NCI-H2227 (cell line): Measurements from ENCODE around the gene PSMD9.

ENCODE experiments used
- DNase-seq: peaks from one replicate; lab custom pipeline; 2025; ENCODE audit not compliant: unreplicated experiment; lab: John Stamatoyannopoulos, UW

PSMD9 gene

DNA sequence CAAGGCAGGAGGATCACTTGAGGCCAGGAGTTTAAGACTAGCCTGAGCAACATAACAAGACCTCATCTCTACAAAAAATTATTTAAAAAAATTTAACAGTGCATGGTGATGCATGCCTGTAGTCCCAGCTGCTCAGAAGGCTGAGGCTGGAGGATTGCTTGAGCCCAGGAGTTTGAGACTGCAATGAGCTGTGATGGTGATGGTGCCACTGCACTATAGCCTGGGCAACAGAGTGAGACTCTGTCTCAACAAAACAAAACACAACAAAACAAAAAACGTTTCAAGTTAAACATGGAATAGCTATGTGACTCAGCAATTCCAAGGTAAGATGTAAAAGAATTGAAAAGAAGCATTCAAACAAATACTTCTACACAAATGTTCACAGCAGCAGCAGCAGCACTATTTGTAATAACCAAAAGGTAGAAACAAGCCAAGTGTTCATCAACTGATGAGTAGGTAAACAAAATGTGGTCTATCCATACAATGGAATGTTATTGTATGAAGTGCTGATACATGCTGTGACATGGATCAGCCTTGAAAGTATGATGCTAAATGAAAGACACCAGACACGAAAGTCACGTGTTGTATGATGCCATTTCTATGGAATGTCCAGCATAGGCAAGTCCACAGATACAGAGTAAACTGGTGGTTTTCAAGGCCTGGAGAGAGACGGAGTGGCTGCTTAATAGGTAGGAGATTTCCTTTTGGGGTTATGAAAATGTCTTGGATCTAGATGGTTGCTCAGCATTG lies 61.2 kb downstream of the PSMD9 start:
- DNase-seq, result no peak

DNA sequence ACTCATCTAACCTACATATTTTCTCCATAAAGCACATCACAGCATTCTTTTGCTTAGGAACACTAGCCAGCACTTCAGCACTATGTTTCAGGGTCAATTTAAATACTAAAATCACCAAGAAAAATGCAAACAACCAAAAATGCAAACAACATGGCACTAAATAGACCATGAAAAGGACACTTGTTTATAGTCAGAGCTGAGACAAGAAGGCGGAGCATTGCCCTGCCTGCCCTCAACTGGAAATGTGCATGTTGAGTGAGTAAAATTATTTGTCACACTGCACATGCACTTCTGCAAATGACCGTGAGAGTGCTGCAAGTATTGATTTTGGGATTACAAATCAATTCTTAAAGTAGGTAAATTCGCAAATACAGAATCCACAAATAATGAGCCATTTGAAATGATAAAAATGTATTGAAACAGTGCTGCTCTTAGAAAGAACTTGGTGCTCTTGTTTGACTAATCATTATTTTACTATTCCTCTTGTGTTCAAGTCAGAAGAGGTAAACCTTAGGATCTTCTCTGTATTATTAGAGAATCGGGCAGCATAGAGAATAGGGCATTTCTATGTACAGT lies 64.6 kb downstream of the PSMD9 start:
- no peak for DNase-seq

DNA sequence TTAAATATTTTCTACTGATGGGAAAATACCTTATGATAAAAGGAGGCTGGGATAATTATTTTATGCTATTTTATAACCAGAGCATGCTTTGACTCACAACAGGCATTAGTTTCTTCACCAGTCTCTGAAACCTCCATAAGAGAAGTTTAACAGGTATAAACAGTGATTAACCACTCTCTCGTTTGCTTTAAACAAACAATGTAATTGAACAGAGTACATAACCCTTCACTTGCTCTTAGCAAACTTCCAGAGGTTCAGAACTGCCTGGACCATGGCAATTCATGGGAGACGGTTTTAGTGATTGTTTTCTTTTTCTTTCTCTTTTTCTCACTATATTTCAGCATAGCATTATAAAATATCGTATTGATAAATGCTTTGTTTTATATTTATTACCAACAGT lies 65.1 kb downstream of the PSMD9 start:
- DNase-seq, result no peak

DNA sequence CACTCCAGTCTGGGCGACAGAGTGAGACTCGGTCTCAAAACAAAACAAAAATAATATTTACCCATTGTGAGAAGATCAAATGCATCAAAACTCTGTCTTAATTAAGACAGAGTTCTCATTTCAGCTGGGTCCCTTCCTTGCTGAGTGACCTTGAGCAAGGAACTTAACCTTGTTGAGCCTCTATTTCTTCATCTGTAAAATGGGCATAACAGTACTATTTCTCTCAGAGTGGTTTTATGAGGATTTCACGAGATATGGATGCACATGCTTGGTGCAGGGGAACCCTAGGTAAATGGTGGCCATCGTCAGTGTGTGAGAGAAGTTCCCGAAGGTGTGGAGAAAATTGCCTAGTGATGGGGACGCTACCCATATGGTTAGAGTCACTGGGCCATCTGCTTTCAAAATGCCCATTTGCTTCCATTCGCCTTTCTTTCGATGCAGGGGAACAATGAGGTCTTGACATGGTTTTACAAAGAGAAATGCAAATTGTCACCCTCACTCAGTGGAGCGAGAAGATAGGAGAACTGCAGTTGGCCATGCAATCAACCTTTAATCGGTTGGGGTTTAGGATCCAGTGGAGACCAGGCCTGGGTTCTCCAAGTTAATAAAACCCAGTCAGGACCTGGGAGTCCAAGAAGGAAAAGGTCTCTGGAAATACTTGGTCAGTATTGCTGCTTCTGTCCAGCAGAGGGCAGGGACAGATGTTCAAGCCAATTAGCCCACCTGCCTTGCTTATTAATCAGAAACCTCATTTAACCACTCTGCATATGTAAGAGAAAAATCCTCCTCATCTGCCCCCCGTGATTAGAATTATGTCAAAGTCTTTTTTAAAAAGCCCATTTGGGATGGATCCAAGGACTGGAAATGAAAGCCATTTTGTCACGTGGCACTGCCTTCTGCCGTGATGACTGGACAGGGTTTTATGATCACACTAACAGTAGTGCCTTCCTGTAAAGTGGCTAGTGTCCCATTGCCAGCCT lies 67.0 kb downstream of the PSMD9 start:
- DNase-seq, result no peak

DNA sequence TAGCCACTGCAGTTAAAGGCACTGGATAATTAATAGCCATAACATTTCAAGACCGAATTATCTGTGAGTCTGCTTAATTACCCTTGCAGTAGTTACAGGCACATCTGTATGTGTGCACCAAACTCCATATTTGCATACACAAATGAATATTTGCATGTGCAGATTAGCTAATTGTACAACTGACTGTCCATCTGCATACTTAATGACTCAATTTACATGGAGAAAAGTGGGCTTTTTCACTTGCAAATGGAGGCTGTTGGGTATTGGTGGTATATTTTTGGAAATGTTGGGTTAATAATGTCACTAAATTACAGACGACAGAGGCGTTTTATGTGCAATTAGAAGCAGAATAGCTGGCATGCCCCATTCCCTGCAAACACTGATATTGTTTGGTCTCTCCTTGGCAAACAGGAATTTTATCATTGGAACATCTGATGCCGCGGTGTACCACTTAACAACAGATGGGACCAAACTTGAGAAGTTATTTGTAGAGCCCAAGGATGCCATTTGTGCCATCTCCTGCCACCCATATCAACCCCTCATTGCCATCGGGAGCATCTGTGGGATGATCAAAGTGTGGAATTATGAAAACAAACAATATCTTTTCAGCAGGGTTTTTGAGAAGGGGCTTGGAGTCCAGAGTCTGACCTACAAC lies 69.4 kb downstream of the PSMD9 start:
- DNase-seq, result no peak

DNA sequence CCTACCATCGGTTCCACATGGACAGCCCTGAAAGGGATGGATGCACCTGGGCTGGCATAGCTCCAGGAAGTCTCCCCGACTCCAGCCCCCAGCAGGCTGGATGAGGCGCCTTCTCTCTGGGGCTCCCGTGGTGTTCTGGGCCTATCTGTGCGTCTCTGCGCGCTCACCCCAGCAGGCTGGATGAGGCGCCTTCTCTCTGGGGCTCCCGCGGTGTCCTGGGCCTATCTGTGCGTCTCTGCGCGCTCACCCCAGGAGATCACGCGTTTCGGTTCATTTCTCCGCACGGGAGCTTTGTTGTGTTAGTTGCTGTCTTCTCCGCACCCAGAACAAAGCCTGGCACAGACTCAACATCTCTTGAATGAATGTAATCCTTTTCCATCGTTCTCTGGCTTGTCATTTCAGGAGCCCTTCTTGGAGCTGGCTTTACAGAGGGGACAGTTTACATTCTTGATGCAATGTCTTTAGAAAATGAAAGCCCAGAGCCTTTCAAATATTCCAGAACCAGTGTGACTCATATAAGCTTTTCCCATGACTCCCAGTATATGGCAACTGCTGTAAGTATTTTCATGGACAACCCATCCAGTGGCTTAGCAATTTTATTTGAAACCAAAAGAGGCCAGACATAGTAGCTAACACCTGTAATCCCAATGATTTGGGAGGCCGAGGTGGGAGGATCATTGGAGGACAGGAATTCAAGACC lies 70.1 kb downstream of the PSMD9 start:
- DNase-seq, result no peak

DNA sequence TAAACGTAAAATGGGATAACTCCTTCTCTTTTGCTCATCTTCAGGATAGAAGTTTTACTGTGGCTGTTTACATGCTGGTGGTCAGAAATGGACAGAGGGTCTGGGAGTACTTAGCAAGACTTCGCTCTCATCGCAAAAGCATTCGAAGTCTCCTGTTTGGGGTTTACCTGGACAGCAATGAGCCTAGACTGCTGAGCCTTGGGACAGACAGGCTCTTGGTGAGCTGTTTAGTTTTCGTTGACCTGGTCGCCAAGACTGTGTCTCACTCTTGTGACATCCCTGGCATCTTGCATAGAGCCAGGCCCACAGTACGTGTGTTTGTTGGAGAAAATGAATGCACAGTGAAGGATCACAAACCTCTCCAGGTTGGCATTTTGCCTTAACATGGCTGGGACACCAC lies 72.0 kb downstream of the PSMD9 start:
- DNase-seq, result no peak

DNA sequence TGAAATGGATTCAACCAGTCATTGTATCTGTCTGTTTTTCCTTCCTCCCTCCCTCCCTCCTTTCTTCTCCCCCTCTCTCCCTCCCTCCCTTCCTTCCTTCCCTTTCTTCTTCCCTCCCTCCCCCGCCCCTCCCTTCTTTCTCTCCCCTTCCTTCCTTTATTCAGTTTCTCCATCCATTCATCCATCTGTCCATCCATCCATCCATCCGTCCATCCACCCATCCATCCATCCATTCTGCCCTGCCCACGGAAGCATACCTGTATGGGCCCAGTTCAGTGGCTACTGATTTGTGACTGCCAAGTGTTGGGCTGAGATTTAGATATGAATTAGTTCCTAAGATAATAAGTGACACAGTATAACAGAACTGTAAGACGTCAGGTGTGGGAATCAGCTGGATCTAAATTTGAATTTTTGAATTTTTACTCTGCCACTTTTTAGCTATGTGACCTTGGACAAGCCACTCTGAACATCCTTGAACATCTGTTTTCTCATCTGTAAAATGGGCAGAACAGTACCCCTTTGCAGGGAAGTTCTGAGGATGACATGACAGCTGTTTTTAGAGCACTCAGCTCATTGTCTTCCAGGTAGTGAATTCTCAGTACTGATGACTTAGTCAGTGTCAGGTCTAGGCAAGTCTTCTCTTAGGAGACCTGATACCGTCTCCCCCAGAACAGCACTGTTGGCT lies 72.7 kb downstream of the PSMD9 start:
- no peak for DNase-seq

DNA sequence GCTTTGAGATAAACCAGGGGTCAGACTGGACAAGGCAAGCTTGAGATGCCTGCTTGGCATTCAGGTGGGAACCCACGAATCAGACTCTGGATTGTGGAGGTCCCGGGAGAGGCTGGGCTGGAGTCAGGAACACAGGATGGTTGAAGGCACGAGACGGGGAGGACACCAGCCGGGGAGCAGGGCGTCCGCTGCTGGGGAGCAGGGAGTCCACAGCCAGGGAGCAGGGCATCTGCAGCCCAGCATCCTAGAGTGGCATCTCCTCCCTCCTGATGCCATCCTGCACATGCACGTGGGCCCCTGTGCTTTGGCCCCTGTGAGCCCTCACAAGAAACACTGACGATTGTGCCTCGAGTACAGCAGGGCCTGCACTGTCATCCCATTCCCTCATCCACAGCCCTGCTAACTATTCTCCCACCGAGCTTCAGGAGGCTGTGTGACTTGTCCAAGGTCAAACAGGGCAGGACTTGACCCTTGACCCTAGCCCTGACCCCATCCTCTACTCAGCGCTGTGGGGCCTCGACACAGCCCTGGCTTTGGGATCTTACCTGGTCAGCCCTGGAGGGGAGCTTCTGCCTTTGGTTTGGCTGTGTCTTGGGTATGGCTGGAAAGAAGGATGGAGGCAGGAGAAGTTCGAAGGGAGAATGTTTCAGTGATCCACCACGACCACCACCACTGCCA lies 74.9 kb downstream of the PSMD9 start:
- no peak for DNase-seq

DNA sequence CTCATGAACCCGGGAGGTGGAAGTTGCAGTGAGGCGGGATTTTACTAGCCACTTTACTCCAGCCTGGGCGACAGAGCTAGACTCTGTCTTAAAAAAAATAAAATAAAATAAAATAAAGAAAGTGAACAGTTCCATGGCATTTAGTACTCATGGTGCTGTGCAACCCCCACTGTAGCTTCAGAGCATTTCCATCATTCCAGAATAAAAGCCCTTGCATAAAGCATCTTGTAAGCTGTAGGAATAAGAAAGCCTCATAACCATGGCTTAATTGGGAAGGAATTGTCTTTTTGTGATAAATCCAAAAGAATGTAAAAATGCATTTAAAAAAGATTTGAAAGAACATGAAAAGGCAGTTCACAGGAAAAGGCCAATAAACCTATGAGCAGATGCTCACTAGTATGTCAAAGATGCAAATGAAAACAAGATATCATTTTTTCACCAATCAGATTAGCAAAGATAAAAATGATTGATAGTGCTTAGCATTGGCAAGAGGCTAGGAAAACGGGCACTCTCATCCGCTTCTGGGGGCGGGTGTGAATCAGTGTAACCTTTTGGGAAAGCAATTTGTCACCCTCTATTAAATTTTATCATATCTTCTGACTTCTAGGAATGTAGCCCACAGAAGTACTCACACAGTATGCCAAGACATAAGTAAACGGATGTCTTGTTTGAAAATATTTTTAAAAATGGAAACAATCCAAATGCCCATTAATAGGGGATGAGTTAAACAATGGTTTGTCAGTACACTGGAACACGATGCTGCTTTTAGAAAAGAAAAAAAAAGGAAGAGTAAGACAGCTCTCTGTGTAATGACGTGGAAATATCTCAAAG lies 76.4 kb downstream of the PSMD9 start:
- DNase-seq, result no peak

DNA sequence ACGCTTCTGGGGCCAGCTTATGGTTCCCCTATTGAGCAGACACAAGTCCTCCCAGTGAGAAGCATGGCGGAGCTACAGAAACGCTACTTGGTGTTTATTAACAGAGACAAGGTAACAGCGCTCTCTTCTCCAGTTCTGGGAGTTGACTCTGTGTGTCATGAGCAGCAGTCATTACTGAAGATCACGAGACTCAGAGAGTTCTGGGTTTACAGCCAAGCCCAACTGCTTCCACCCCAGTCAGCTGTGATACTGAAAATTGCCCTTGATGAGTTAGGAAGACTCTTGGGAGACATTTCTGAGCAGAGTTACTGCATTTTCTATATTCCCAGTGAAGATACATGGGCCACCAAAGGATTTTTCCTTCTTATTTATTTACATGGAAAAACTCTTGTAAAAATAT lies 78.4 kb downstream of the PSMD9 start:
- no peak for DNase-seq
